Esophagus (tissue), 2 donors: ENCODE results near the gene SIGLEC9. TPM values are rescaled to one million over a fixed set of nuclear protein-coding genes. Genes with fewer than 3 reads are reported as not detected.

Experiments used
- H3K27ac ChIP-seq, 2 donors: one replicate each; pipeline ENCODE4 v1.5.1; 2013; ENCODE audit warnings: low read depth in 2 of 2, mild to moderate bottlenecking in 2 of 2, inconsistent platforms in 1 of 2, low read length in 1 of 2, moderate library complexity in 1 of 2
- H3K27me3 ChIP-seq, 2 donors: one replicate each; pipeline ENCODE4 v1.6.1; 2013; ENCODE audit warnings: low read length in 2 of 2, control low read depth in 1 of 2, mild to moderate bottlenecking in 1 of 2; ENCODE audit not compliant: insufficient read depth in 2 of 2, control insufficient read depth in 1 of 2
- H3K36me3 ChIP-seq, 2 donors: one replicate each; pipeline ENCODE4 v1.6.1; 2013; ENCODE audit warnings: low read length in 1 of 2; ENCODE audit not compliant: control insufficient read depth in 2 of 2, insufficient read depth in 2 of 2
- H3K4me1 ChIP-seq, 2 donors: one replicate each; pipeline ENCODE4 v1.6.1; 2013; ENCODE audit warnings: low read length in 1 of 2; ENCODE audit not compliant: control insufficient read depth in 2 of 2, insufficient read depth in 2 of 2
- H3K4me3 ChIP-seq, 2 donors: one replicate each; pipeline ENCODE4 v1.5.1; 2013; ENCODE audit warnings: low read length in 2 of 2, mild to moderate bottlenecking in 2 of 2, low read depth in 1 of 2, moderate library complexity in 1 of 2
- H3K9me3 ChIP-seq, 2 donors: one replicate each; pipeline ENCODE4 v1.6.1; 2013; ENCODE audit warnings: mild to moderate bottlenecking in 2 of 2, low read depth in 1 of 2, low read length in 1 of 2, moderate library complexity in 1 of 2; ENCODE audit not compliant: control insufficient read depth in 2 of 2, insufficient read depth in 1 of 2
- WGBS, 2 donors: extraction: QIAGEN DNeasy Blood & Tissue Kit; methylation state at CpG; one replicate each; pipeline ENCODE4 v1.1.7; 2013; 5-methylcytosine and 5-hydroxymethylcytosine counted together
- polyA plus RNA-seq, 2 donors: library from polyadenylated mRNA; stranded (reverse); fragments of 200-250 nt; gene quantifications; one replicate each; pipeline ENCODE4 v1.2.3, GENCODE V29; 2013
- donor health status: healthy with polysubstance abuse.
- donor health status: Bipolar disorder and iron deficiency.

SIGLEC9 gene
- polyA plus RNA-seq, 2 donors = 0.26 to 0.28 TPM

DNA sequence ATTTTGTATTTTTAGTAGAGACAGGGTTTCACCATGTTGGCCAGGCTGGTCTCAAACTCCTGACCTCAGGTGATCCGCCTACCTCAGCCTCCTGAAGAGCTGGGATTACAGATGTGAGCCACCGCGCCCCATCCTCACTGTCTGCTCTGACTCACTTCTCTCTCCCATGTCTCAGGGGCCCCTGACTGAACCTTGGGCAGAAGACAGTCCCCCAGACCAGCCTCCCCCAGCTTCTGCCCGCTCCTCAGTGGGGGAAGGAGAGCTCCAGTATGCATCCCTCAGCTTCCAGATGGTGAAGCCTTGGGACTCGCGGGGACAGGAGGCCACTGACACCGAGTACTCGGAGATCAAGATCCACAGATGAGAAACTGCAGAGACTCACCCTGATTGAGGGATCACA lies 5.0 kb downstream of the SIGLEC9 start:
- no peak overlapping the region for H3K4me3 ChIP-seq
- WGBS, 2 donors = 89 to 91% methylated on average over 8 of the region's 8 CpGs
- no peak overlapping the region for H3K27ac ChIP-seq
- H3K27me3 ChIP-seq = no peaks in the 10 kb centered on the region
- H3K4me1 ChIP-seq = no peaks in the 10 kb centered on the region
- H3K9me3 ChIP-seq = no peaks in the 10 kb centered on the region
- no peaks in the 10 kb centered on the region for H3K36me3 ChIP-seq

DNA sequence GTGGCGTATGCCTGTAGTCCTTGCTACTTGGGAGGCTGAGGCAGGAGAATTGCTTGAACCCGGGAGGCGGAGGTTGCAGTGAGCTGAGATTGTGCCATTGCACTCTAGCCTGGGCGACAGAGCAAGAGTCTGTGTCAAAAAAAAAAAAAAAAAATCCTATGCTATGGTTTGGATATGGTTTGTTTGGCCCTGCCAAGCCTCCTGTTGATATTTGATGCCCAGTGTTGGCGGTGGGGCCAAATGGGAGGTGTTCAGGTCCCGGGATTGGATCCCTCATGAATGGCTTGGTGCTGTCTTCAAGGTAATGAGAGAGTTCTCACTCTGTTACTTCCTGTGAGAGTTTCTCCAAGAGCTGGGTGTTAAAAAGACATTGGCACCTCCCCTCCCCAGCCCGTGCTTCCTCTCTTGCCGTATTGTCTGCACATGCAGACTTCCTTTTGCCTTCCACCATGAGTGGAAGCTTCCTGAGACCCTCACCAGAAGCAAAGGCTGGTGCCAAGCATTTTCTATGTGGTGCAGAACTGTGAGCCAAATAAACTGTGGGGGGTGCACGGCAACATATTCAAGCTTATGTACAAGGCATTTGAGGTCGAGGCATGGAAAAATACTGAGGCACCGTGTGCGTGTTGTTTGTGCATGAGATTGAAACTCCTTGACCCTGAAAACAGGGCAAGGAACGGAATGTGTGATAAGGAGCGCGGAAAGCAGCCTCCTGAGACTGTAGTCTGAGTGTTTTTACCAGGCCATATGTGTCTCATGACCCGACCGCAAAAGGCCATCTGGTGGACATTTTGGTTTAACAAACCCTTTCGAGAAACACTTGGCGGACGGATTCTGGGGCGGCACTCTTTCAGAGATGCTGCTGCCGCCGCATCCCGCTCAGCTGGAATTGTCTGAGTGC lies 7.3 kb downstream of the SIGLEC9 start:
- 49 to 53% methylated on average over 24 of the region's 24 CpGs for WGBS, 2 donors
- Histone ChIP-seq H3K4me1 (no peaks in the 10 kb centered on the region), H3K9me3 (no peaks in the 10 kb centered on the region), H3K4me3 (no peak overlapping the region), H3K27ac (no peak overlapping the region), H3K36me3 (no peaks in the 10 kb centered on the region), H3K27me3 (no peaks in the 10 kb centered on the region)

DNA sequence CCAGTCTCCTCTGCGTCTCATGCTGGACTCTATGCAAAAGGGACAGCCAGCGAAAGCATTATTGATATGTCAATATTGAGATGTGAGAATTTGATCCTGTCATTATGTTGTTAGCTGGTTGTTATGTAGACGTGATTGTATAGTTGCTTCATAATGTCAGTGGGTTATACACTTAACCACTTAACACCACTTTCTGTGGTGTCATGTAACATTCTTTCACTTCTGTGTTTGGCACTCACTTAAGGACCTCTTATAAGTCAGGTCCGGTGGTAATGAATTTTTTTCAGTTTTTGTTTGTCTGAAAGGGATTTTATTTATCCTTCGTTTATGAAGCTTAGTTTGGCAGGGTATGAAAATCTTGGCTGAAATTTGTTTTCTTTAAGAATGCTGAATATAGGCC lies 10.3 kb downstream of the SIGLEC9 start:
- no peak overlapping the region for H3K4me3 ChIP-seq
- H3K9me3 ChIP-seq = no peaks in the 10 kb centered on the region
- no peaks in the 10 kb centered on the region for H3K27me3 ChIP-seq
- WGBS, 2 donors = 74 to 83% methylated on average over 5 of the region's 5 CpGs
- H3K4me1 ChIP-seq = no peaks in the 10 kb centered on the region
- H3K27ac ChIP-seq = no peak overlapping the region
- H3K36me3 ChIP-seq = no peaks in the 10 kb centered on the region

DNA sequence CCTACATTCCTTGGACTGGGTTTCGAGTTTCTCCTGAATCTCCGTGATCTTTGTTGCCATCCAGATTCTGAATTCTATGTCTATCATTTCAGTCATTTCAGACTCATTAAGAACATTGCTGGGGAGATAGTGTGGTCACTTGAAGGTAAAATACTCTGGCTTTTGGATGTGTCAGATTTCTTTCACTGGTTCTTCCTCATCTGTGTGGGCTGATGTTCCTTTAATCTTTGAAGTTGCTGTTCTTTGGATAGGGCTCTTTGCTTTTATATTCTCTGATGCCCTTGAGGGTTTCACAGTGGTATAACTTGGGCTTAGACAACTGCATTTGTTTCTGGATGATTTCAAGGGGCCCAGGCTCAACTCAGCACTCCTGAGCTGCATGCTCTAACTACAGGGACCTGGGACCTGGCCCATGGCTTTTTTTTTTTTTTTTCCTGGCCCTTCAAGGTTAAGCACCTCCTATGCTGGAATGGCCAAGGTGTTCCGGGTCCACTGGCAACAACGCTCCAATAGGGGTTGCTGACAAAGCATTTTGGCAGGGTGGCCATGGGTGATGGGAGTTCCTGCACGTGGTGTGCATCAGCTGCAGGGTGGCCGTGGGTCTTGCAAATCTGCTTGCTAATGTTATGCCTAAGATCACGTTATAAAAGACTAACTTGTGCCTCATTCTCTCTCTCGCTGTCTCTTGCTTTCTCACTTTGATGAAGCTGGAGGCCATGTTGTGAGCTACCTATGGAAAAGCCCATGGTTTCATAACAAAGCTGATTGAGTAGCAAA lies 11.5 kb downstream of the SIGLEC9 start:
- 78 to 83% methylated on average over 8 of the region's 8 CpGs for WGBS, 2 donors
- no peaks in the 10 kb centered on the region for H3K27me3 ChIP-seq
- H3K9me3 ChIP-seq = no peaks in the 10 kb centered on the region
- H3K4me3 ChIP-seq = no peak overlapping the region
- no peak overlapping the region for H3K27ac ChIP-seq
- no peaks in the 10 kb centered on the region for H3K36me3 ChIP-seq
- no peaks in the 10 kb centered on the region for H3K4me1 ChIP-seq

DNA sequence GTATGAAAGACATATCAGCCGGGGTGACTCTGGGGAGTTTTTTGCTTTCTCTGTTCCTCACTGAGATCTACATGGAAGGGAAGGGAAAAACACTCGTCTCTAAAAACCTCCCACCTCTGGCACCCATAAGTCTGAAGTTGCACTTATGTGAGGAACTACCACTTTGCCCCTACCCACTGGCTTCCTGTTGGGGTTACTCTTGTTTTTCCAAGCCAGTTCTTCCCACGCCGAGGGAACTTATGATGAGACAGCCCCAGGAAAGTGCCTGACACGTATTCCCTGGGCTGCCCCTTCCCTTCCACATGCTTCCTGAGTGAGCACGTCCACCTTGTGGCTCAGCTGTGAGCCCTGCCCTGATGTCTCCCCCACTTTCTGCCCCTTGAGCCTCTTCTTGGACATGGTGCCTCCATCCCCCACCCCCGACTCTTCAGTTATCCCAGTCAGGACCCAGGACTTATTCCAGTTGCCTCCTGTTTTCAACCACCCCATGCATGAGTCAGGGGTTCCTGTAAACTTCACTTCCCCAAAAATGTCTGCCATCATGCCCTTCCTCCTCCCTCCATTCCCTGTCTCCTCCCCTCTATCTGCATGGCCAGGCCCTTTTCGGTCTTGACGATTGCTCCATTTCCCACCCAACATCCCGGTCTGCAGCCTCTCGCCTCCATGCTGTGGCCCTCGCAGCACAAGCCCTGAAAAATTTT lies 12.3 kb downstream of the SIGLEC9 start:
- no peaks in the 10 kb centered on the region for H3K4me1 ChIP-seq
- H3K27me3 ChIP-seq = no peaks in the 10 kb centered on the region
- H3K4me3 ChIP-seq = no peak overlapping the region
- peak overlapping the region in 1 of 2 donors; percentile 29 for H3K27ac ChIP-seq
- 65 to 69% methylated on average over 12 of the region's 12 CpGs for WGBS, 2 donors
- H3K9me3 ChIP-seq = no peaks in the 10 kb centered on the region
- no peaks in the 10 kb centered on the region for H3K36me3 ChIP-seq

DNA sequence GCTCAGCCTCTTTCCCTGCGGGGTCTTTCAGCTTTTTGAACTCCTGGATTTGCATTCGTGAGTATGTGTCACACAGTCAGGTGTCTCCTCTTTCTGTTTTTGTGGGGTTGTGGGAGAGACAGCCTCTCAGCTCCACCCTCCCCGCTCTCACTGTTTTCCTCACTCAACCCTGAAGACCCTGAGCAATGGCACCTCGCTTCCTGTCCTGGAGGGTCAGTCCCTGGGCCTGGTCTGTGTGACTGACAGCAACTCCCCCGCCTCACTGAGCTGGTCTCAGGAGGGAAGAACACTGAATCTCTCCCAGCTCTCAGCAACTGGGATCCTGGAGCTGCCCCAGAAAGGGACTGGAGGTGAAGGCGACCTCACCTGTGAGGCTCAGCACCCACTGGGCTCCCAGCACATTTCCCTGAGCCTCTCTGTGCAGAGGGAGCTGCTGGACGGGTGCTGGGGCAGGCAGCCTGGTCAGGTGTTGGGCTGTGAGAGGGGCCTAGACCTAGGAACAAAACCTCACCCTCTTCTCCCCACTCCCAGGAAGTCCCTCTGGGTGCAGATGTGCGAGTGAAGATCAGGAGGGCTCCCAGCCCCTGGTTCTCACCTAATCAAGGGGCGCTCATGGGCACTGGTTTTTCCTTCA lies 13.2 kb downstream of the SIGLEC9 start:
- Histone ChIP-seq H3K9me3 (no peaks in the 10 kb centered on the region), H3K4me3 (no peak overlapping the region), H3K27me3 (no peaks in the 10 kb centered on the region), H3K27ac (no peak overlapping the region), H3K4me1 (no peaks in the 10 kb centered on the region), H3K36me3 (no peaks in the 10 kb centered on the region)
- 69 to 79% methylated on average over 9 of the region's 9 CpGs for WGBS, 2 donors

DNA sequence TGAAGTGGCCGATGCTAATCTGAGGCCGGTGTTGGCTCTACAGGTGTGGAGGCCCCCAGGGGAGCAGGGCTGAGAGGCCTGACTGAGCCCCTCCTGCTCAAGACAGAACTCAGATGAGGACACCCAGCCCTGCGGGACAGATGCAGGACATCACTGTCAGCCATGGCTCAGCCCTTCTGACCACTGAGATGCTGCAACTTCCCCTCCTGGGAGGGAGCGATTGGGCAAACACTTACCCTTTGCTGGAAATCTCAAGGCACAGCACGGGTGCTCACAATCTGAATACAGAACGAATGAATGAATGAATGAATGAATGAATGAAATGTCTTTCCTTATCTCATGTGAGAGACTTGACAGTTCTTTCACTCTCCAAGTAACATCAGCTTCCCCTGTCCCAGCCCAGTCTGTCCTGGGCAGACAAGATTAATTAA lies 13.9 kb downstream of the SIGLEC9 start:
- no peak overlapping the region for H3K27ac ChIP-seq
- WGBS, 2 donors = 58 to 65% methylated on average over 6 of the region's 6 CpGs
- H3K27me3 ChIP-seq = no peaks in the 10 kb centered on the region
- no peaks in the 10 kb centered on the region for H3K4me1 ChIP-seq
- H3K36me3 ChIP-seq = no peaks in the 10 kb centered on the region
- H3K4me3 ChIP-seq = no peak overlapping the region
- H3K9me3 ChIP-seq = no peaks in the 10 kb centered on the region

DNA sequence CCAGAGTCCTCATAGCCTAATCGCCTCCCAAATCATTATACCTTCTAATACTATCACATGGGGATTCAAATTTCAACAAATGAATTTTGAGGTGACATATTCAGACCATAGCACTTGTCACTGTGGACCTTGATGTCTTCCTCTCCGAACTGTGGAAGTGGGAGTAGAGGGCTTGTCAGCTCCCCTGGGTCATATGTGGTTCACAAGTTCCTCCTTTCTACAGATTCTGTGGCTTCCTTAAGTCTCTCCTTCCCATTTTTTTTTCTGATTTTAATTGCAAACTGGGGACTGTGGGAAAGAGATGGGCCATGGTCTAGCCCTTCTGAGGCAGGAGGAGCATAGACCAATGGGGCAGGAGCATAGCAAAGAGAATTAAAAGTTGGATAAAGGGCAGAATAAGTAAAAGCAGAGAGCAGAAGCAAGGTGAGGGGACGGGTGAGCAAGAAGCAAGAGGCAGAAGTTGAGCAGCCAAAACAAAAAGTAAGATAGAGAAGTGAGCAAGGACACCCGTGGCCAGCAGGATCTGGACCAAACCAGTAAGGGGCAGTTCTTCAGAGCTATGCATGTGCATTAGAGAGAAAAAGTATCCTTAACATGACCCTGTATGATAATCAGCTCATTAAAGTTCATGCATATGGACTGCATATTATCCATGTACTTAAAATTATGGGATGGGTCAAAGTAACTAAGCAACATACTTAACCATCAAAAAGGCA lies 14.8 kb downstream of the SIGLEC9 start:
- H3K27me3 ChIP-seq = no peaks in the 10 kb centered on the region
- no peaks in the 10 kb centered on the region for H3K4me1 ChIP-seq
- WGBS, 2 donors = 63 to 71% methylated on average over 4 of the region's 4 CpGs
- H3K4me3 ChIP-seq = no peak overlapping the region
- no peak overlapping the region for H3K27ac ChIP-seq
- no peaks in the 10 kb centered on the region for H3K9me3 ChIP-seq
- no peaks in the 10 kb centered on the region for H3K36me3 ChIP-seq

DNA sequence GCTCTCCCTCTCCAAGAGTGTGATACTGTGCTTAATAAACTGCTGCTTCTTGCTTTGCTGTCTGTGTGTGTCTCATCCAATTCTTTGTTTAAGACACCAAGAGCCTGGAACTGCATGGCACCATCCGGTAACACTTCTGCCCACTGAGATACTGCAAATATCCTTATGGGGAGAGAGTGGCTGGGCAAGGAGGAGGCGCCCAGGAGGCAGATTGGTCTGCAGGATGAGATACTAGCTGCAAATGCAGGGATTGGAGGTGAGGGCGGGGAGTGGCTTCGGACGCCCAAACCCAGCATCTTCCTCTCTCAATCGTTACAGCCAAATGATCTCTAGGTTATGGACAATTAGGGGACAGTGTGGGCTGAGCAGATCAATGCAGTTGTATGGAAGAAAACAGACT lies 15.7 kb downstream of the SIGLEC9 start:
- no peaks in the 10 kb centered on the region for H3K9me3 ChIP-seq
- WGBS, 2 donors = 44 to 52% methylated on average over 6 of the region's 6 CpGs
- no peak overlapping the region for H3K27ac ChIP-seq
- H3K27me3 ChIP-seq = no peaks in the 10 kb centered on the region
- H3K36me3 ChIP-seq = no peaks in the 10 kb centered on the region
- H3K4me1 ChIP-seq = no peaks in the 10 kb centered on the region
- no peak overlapping the region for H3K4me3 ChIP-seq
